HG03159 (cell line): ENCODE results near the gene TSHZ3.

Experiments
- ATAC-seq: cut with Tn5 transposase; IDR thresholded peaks from one replicate; pipeline ENCODE4 v1.9.1; 2021; ENCODE audit warnings: mild to moderate bottlenecking, moderate library complexity; ENCODE audit not compliant: unreplicated experiment

The TSHZ3 gene

GRCh38 chr19:31235806-31236205 is 113.4 kb downstream of the TSHZ3 start:
- ATAC-seq, result no peak

DNA sequence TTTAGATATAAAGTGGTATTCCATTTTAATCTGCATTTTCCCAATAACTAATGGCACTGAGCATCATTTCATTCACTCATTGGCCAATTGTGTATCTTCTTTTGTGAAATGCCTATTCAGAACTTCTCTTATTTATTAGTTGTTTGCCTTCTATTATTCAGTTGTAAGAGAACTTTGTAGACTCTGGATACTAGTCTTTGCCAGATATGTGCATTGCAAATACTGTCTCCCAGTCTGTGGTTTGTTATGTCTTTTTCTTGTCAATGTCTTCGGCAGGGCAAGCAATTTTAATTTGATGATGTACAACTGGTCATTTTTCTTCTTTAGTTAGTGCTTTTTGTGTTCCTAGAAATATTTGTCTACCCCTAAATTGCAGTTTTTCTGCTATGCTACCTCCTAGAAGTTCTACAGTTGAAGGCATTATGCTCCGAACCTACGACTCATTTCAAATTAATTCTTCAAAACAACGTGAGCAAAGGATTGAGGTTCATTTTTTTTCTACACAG is 115.9 kb downstream of the TSHZ3 start:
- no peak for ATAC-seq

DNA sequence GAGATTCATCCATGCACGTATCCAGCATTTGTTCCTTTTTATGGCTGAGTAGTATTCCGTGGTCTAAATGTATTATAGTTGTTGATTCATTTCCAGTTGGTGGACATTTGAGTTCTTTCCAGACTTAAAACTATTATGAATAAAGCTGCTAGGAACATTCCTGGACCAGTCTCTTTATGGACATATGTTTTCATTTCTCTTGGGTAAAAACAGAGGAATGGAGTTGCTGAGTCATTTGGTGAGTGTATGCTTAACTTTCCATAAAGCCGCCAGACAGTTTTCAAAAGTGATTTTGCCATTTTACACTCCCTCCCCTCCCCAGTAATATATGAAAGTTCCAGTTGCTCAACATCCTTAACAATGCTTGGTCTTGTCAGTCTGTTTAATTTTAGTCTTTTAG is 116.4 kb downstream of the TSHZ3 start:
- no peak for ATAC-seq

GRCh38 chr19:31232180-31232579 is 117.1 kb downstream of the TSHZ3 start:
- no peak for ATAC-seq

GRCh38 chr19:31231237-31231636 is 118.0 kb downstream of the TSHZ3 start:
- no peak for ATAC-seq

- no peak for ATAC-seq
Observed at GRCh38 chr19:31226151-31226935, 122.9 kb downstream of the TSHZ3 start.
